Measurements from ENCODE around the gene GALNT18.

Gene GALNT18

DNA sequence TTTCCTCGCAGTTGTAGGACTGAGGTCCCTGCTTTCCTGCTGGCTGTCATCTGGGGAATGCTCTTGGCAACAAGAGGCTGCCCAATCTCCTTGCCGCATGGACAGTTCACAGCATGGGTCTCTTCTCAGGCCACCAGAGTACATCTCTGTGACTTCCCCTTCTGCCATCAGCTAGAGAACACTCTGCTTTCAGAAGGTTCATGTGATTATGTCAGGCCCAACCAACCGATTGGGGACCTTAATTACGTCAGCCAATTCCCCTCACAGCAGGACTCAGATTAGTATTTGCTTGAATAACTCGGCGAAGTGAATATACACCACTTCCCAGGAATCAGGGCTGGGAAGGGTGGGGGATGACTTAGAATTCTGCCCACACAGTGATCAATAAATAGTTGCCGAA, 206.8 kb downstream of the GALNT18 start:
- no peak for DNase-seq
- in situ Hi-C loops (cut with HindIII; ENCODE audit: low pct_ligation_motif_present, low pct_unique_long_range_greater_than_20kb, low sequenced_read_pairs), result no loop called here

GRCh38 chr11:11413776-11414175, 208.0 kb downstream of the GALNT18 start:
- DNase-seq, result no peak

DNA sequence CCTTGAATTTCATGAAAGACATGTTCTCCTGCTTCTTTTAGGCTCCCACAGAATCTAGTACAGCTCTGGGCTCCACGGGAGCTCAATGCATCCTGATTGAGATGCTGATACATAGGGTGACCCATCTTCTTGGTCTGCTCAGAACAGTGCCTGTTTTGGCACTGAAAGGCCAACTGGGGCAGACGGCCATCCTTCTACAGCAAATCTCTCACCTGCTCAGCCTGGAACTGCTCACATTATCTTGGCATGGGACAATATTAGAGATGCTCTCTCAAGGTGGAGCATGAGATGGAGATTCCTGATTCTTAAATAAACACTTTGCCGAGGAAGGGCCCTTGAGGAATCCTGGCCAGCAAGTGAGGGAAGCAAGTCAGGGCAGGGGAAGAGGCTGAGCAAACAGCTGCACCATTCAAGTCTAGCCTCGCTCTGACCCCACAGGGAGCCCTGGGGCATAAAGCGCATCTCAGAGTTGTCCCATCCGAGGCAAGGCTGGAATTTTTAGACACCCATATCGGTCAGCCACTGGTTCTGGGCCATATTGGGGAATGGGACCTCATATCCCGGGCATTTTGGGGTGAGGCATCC, 210.3 kb downstream of the GALNT18 start:
- in situ Hi-C loops (cut with HindIII; ENCODE audit: low pct_ligation_motif_present, low pct_unique_long_range_greater_than_20kb, low sequenced_read_pairs), result no loop called here
- no peak for DNase-seq

More at GRCh38 chr11:11413776-11414175, 208.0 kb downstream of the GALNT18 start:
- in situ Hi-C loops (cut with HindIII; ENCODE audit: low pct_ligation_motif_present, low pct_unique_long_range_greater_than_20kb, low sequenced_read_pairs), result no loop called here

GRCh38 chr11:11409901-11410300, 211.9 kb downstream of the GALNT18 start:
- no peak for DNase-seq
- in situ Hi-C loops (cut with HindIII; ENCODE audit: low pct_ligation_motif_present, low pct_unique_long_range_greater_than_20kb, low sequenced_read_pairs), result no loop called here

GRCh38 chr11:11409224-11409623, 212.6 kb downstream of the GALNT18 start:
- in situ Hi-C loops (cut with HindIII; ENCODE audit: low pct_ligation_motif_present, low pct_unique_long_range_greater_than_20kb, low sequenced_read_pairs), result no loop called here
- no peak for DNase-seq

GRCh38 chr11:11408436-11409221, 213.2 kb downstream of the GALNT18 start:
- in situ Hi-C loops (cut with HindIII; ENCODE audit: low pct_ligation_motif_present, low pct_unique_long_range_greater_than_20kb, low sequenced_read_pairs), result no loop called here
- no peak for DNase-seq

- DNase-seq, result no peak
- in situ Hi-C loops (cut with HindIII; ENCODE audit: low pct_ligation_motif_present, low pct_unique_long_range_greater_than_20kb, low sequenced_read_pairs), result no loop called here
These were observed 214.1 kb downstream of the GALNT18 start for GRCh38 chr11:11407763-11408084.

DNA sequence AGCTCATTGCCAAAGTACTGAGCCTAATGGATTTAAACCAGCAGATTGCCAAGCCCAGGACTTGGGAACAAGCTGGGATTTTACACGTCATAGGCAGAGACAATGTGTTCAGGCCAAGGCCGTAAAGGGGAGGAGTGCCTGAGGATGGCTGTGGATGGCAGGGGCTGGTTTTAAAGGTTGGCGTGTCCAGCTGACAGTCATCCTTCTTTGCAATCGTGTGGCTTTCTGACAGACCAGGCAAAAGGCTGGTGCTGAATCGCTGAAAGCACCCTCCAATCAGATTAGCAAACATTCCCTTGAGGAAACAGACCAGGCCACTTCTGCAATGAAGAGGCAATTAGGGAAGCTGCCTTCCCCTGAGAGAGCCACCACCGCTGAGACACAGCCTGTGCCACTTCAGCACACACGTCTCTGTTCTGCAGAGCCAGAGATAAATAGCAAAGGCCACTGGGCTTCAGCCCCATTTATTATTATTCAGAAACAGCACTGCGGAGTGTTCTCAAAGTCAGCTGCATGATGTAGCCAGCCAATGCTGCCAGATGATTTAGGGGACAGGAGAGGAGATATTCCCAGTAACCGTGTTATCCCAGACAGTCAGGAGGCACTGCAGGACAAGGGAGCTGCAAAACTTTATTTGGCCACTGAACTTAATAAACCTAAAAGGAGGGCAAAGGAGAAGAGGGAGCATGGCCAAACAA, 214.6 kb downstream of the GALNT18 start:
- in situ Hi-C loops (cut with HindIII; ENCODE audit: low pct_ligation_motif_present, low pct_unique_long_range_greater_than_20kb, low sequenced_read_pairs), result no loop called here
- DNase-seq, result no peak

DNA sequence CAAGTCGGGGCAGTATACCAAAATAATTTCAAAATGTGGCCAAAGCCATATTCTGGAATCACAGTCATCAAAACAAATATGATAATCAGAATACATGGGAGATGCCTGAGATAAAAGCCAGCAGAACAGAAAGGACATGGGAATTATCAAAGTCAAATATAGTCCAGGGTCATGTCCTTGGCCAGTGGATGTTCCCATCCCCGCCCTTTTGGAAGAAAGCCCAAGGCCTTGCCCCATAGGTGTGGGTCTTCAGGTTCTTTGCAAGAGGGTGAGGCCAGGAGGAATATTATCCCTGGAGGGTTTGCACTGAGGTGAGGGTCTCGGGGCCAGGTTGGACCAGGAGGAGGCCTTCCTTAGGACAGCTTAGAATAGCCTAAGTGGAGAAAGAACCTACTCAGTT, 215.2 kb downstream of the GALNT18 start:
- in situ Hi-C loops (cut with HindIII; ENCODE audit: low pct_ligation_motif_present, low pct_unique_long_range_greater_than_20kb, low sequenced_read_pairs), result no loop called here
- no peak for DNase-seq

DNA sequence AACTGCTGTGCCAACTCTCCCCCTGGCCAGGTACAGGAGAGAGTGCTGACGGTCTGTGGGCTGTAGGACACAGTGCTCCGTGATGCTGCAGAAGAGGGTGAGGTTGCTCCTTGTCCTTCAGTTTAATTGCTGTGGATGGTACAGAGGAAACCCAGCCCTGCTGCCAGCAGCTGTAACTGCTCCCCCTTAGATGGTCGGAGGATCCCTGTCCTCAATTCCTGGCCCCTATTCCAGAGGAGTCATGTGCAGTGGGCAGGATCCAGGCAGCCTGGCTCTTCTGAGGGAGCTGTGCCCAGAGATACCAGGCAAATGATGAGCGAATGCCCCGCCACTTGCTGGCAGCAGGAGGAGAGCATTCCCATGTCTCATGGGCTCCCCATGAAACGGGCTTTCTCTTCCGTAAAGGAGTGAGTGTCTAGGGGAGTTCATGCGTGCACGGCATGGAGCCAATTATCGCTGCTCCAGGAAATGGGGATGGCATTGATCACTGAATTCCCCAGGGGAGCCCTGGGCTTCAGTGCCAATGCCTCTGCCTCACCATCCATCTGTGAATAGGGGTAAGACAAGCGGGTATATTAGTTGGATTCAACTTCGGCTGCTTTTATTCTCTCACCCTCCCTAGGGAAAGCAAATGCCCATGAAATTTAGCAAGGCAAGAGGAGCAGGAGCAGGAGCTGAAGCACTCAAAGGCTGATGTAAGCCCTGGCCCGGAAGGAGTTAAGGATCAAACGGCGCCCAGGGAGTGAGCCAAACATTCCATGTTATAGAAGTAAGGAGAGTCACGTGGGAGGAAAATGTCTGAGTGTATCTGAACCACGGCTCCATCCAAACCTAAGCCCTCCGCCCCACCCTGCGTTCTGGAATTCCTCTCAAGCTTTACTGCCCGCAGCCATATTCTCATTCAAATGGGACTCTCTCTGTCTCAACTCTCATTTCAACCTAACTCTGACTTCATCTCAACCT, 217.8 kb downstream of the GALNT18 start:
- no peak for DNase-seq

DNA sequence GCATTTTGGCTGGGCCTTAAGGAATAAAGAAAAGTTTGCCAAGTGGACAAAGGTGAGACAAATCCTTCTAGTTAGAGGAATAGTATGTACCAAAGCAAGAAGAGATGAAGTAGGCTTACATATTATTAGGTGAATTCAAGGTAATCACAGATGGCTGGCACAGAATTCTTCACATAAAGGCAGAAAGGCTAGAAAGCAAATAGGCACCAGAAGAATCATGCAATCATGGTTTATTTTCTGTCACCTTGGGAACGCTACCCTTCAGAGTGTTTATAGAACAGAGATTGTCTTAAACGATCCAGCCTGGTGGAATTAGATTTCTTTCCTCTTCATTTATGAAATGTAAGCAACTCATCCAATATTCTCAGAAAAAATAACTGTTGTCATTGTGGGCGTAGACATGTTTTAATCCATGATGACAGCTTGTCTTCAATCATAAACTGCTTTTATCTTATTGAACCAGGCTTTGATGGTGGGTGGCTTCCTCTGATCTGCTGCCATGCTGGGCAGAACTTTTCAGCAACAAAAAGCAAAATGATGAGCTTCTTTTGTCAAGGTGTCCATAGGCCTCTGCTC, 219.8 kb downstream of the GALNT18 start:
- DNase-seq, result no peak
- in situ Hi-C loops (cut with HindIII; ENCODE audit: low pct_ligation_motif_present, low pct_unique_long_range_greater_than_20kb, low sequenced_read_pairs), result no loop called here

More for the DNA sequence above, 217.8 kb downstream of the GALNT18 start:
- in situ Hi-C loops (cut with HindIII; ENCODE audit: low pct_ligation_motif_present, low pct_unique_long_range_greater_than_20kb, low sequenced_read_pairs), result no loop called here

- in situ Hi-C loops (cut with HindIII; ENCODE audit: low pct_ligation_motif_present, low pct_unique_long_range_greater_than_20kb, low sequenced_read_pairs), result no loop called here
- no peak for DNase-seq
These were observed 221.1 kb downstream of the GALNT18 start for GRCh38 chr11:11400635-11401232.

DNA sequence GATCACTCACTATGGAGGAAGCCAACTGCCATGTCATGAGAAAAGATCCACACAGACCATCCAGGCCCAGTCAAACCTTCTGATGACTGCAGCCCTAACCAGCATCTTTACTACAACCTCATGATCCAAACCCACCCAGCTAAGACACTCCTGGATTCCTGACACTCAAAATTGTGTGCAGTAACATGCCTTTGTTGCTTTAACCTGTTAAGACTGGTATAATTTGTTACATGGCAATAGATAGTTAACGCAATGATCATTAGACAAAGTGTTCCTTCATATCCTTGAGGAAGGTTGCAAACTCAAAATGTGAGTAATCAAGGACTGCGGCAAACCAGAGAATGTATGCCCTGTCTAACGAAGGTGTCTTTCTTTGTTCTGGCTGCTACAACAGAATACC, 221.7 kb downstream of the GALNT18 start:
- no peak for DNase-seq
- in situ Hi-C loops (cut with HindIII; ENCODE audit: low pct_ligation_motif_present, low pct_unique_long_range_greater_than_20kb, low sequenced_read_pairs), result no loop called here

DNA sequence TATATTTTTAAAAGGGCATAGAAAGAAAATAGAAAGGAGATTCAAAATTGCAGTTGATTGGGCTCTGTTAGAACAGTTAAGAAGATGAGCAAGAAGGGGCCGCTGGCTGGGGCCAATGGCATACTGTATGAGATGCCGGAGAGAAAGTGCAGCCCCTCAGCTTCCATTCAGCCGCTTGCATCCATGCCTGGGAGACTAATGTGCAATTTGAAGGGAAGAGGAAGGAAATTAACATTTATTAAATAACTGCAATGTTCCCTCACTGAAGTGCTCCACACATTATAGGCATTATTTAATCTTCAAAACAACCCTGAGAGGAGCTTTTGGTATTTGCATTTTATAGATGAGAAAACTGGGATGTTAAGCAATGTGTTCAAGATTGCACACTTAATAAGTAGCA, 224.0 kb downstream of the GALNT18 start:
- in situ Hi-C loops (cut with HindIII; ENCODE audit: low pct_ligation_motif_present, low pct_unique_long_range_greater_than_20kb, low sequenced_read_pairs), result no loop called here
- no peak for DNase-seq

DNA sequence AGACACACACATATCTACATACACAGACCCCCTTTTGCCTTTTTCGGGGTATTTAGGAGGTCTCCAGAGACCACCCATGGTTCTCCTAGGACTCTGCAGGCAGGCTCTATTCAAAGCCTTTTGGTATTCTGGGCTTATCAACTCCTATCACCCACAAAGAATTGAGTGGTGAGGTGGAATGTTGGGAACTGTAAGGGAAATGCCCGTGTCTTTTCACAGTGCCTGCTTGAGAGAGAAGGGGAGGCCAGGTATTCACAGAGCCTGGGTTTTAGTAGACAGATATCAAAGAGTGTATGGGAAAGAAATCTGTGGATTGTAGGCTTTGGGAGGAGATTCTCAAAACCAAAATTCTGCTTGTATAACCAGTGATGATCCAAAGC, 224.8 kb downstream of the GALNT18 start:
- no peak for DNase-seq
- in situ Hi-C loops (cut with HindIII; ENCODE audit: low pct_ligation_motif_present, low pct_unique_long_range_greater_than_20kb, low sequenced_read_pairs), result no loop called here

DNA sequence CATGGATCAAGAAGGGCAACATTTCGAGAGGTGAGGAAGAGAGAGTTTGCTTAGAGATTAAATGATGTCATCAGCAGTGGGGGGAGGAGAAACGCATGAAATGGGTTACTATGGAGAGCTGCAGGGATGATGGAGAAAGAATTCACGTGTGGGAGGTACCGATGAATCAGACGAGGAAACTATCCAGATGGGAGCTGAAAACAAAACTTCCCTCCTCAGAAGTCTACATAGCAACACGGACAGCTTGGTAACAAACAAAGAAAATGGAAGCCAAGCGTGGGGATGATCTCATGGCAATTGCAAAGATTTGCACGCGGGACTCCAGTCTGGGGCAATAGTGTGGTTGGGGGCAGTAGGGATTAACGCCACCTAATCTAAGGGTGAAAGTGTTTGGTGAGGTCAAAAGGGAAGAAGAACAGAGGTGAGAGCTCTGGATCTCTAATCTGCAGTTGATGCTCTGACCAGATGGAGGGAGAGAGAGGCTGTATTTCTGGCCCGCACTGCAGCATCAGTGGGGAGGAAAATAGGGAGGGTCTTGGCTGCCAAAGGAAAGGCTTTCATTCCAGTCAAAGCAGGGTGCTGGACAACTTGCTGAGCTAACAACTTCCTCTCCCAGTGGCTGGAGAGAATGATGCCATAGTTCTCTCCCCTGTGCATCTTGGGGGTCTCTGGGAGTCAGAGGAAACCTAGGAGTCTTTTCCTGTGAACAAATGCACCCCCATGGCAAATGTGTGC, 225.3 kb downstream of the GALNT18 start:
- in situ Hi-C loops (cut with HindIII; ENCODE audit: low pct_ligation_motif_present, low pct_unique_long_range_greater_than_20kb, low sequenced_read_pairs), result no loop called here
- DNase-seq, result peak; percentile 12

DNA sequence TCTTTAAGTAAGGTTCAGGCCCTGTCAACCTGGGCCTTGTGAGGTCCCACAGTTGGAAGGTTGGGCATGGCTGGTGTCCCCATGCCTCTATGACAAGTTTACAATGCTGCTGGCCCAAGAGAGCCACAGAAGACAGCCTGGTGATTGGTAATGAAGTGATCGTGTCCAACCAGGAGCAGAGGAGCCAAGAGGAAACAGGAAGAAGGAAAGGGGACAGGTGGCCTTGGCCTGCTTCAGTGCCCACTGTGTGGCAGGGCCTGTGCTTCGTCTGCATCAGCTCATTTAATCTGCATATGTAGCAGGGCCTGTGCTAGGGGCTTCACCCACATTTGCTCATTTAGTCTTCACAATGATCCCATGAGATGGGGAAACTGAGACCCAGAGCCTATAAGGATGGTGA, 226.7 kb downstream of the GALNT18 start:
- DNase-seq, result no peak

GRCh38 chr11:11394241-11394640, 227.6 kb downstream of the GALNT18 start:
- no peak for DNase-seq
- in situ Hi-C loops (cut with HindIII; ENCODE audit: low pct_ligation_motif_present, low pct_unique_long_range_greater_than_20kb, low sequenced_read_pairs), result no loop called here

More for the DNA sequence above, 226.7 kb downstream of the GALNT18 start:
- in situ Hi-C loops (cut with HindIII; ENCODE audit: low pct_ligation_motif_present, low pct_unique_long_range_greater_than_20kb, low sequenced_read_pairs), result no loop called here
